Uterus (tissue), 4 donors: Measurements from ENCODE around the gene CNDP2. TPM values are rescaled to one million over a fixed set of nuclear protein-coding genes. Genes with fewer than 3 reads are reported as not detected.

Experiments
- DNase-seq, 2 donors: peaks; one replicate each; pipeline ENCODE4 v3.0.0-alpha.2; 2019 to 2020
- H3K27ac ChIP-seq, 2 donors: fragments of 200-600 bp; sonication (generic); 1 replicate in 1 of 2; 2 replicates in 1 of 2; pipeline ENCODE4 v1.5.1; 2016 to 2018
- H3K27me3 ChIP-seq, 2 donors: fragments of 200-600 bp; sonication (generic); one replicate each; pipeline ENCODE4 v1.5.1; 2018 to 2019; ENCODE audit warnings: control low read depth in 1 of 2
- H3K36me3 ChIP-seq, 2 donors: fragments of 200-600 bp; sonication (generic); one replicate each; pipeline ENCODE4 v1.5.1; 2019; ENCODE audit warnings: control low read depth in 1 of 2
- H3K4me1 ChIP-seq, 2 donors: fragments of 200-600 bp; sonication (generic); one replicate each; pipeline ENCODE4 v1.5.1; 2018 to 2019; ENCODE audit warnings: control low read depth in 1 of 2
- H3K4me3 ChIP-seq, 2 donors: fragments of 200-600 bp; sonication (generic); 1 replicate in 1 of 2; 2 replicates in 1 of 2; pipeline ENCODE4 v1.5.1; 2018 to 2019; ENCODE audit warnings: mild to moderate bottlenecking in 1 of 2
- H3K9me3 ChIP-seq, 2 donors: fragments of 200-600 bp; sonication (generic); one replicate each; pipeline ENCODE4 v1.5.1; 2019; ENCODE audit warnings: control low read depth in 1 of 2
- POLR2A ChIP-seq, 2 donors: fragments of 450-650 bp; IDR thresholded peaks; one replicate each; pipeline ENCODE4 v1.6.1; 2016; ENCODE audit warnings: antibody characterized with exemption in 2 of 2, mild to moderate bottlenecking in 1 of 2, moderate library complexity in 1 of 2
- intact Hi-C: fragments of 100-400 bp; cut with DNase I; formaldehyde crosslinking; loops from one replicate; pipeline ENCODE4 v1.15.1; 2023; ENCODE audit warnings: low total_unique reads
- total RNA-seq, 4 donors: library from RNA; depleted of rRNA in 3 of 4; stranded (reverse); fragments of >200 nt in 3 of 4; gene quantifications; one replicate each; pipeline versions ENCODE4 v1.1.0 to v1.2.4, GENCODE V29; 2014 to 2023
- TF ChIP-seq, protein P1 (sequence below), 4 experiments: fragments of 200-600 bp in 2 of 4; fragments of 450-650 bp in 2 of 4; sonication (generic) in 2 of 4; IDR thresholded peaks; one replicate each; pipeline ENCODE4 v1.5.1; 2016 to 2019; ENCODE audit warnings: antibody characterized with exemption in 4 of 4, mild to moderate bottlenecking in 2 of 4, moderate library complexity in 1 of 4
- donor health status: DM: yes; HTN: yes; CAD: no.

Gene CNDP2
- total RNA-seq, 4 donors from 2014 or later, result 56.2 to 149 (median 110) TPM

DNA sequence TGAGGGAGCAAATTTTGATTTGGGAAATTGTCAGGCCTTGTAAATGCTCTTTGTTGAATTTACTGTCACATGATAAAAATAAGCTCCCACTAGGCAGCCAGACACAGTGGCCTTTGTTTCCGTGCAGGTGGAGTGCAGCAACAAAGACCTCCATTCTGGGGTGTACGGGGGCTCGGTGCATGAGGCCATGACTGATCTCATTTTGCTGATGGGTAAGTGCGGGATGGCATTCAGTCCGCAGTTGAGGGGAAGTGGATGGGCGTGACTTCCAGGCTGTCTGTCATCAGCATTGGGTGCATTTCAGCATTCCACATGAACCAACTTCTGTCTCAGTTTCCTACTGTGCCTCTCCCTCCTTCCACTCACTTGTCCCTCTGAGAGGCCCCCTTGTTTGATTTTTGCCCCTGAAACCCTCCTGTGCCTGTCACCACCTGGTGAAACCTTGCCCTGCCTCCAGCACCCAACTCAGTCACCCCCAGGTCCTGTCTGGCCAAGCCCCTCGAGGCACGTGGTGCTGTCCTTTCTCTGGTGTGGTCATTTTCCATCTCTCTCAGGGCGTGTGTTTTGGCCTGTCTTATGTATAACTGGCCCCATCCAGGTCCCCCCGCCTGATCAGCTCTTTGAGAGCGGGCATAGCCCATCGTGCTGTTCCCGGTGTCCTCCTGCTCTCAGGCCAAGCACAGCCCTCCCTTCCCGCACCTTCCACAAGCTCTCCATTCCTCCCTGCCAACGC lies 16.3 kb downstream of the CNDP2 start:
- DNase-seq, result no peak
- TF ChIP-seq, protein P1, sequence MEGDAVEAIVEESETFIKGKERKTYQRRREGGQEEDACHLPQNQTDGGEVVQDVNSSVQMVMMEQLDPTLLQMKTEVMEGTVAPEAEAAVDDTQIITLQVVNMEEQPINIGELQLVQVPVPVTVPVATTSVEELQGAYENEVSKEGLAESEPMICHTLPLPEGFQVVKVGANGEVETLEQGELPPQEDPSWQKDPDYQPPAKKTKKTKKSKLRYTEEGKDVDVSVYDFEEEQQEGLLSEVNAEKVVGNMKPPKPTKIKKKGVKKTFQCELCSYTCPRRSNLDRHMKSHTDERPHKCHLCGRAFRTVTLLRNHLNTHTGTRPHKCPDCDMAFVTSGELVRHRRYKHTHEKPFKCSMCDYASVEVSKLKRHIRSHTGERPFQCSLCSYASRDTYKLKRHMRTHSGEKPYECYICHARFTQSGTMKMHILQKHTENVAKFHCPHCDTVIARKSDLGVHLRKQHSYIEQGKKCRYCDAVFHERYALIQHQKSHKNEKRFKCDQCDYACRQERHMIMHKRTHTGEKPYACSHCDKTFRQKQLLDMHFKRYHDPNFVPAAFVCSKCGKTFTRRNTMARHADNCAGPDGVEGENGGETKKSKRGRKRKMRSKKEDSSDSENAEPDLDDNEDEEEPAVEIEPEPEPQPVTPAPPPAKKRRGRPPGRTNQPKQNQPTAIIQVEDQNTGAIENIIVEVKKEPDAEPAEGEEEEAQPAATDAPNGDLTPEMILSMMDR (IDR thresholded peaks at IDR 0.05), result no peak
- H3K27me3 ChIP-seq, result no peaks in the 10 kb centered on the region
- no peak overlapping the region for H3K4me3 ChIP-seq
- H3K36me3 ChIP-seq, result no peaks in the 10 kb centered on the region
- no peak overlapping the region for H3K27ac ChIP-seq
- H3K4me1 ChIP-seq, result no peaks in the 10 kb centered on the region
- no peaks in the 10 kb centered on the region for H3K9me3 ChIP-seq
- intact Hi-C loops, result no loop called here

GRCh38 chr18:74513149-74513882 lies 17.2 kb downstream of the CNDP2 start:
- Histone ChIP-seq H3K36me3 (no peaks in the 10 kb centered on the region), H3K27ac (no peak overlapping the region), H3K4me1 (no peaks in the 10 kb centered on the region), H3K9me3 (no peaks in the 10 kb centered on the region), H3K4me3 (no peak overlapping the region), H3K27me3 (no peaks in the 10 kb centered on the region)
- no peak for TF ChIP-seq POLR2A (IDR thresholded peaks at IDR 0.05)
- no peak for DNase-seq
- intact Hi-C loops, result no loop called here

- Histone ChIP-seq H3K27me3 (no peaks in the 10 kb centered on the region), H3K4me1 (no peaks in the 10 kb centered on the region), H3K36me3 (no peaks in the 10 kb centered on the region), H3K4me3 (no peak overlapping the region), H3K27ac (no peak overlapping the region), H3K9me3 (no peaks in the 10 kb centered on the region)
- intact Hi-C loops, result no loop called here
- no peak for DNase-seq
- TF ChIP-seq, protein P1 (IDR thresholded peaks at IDR 0.05), result no peak
- TF ChIP-seq POLR2A (IDR thresholded peaks at IDR 0.05), result no peak
Observed at GRCh38 chr18:74513883-74514205, 17.7 kb downstream of the CNDP2 start.

GRCh38 chr18:74514860-74515495 lies 18.8 kb downstream of the CNDP2 start:
- no peak for DNase-seq
- intact Hi-C loops, result no loop called here
- H3K27ac ChIP-seq, result no peak overlapping the region
- H3K27me3 ChIP-seq, result no peaks in the 10 kb centered on the region
- no peaks in the 10 kb centered on the region for H3K4me1 ChIP-seq
- H3K9me3 ChIP-seq, result no peaks in the 10 kb centered on the region
- H3K4me3 ChIP-seq, result no peak overlapping the region
- no peak for TF ChIP-seq POLR2A (IDR thresholded peaks at IDR 0.05)
- TF ChIP-seq, protein P1 (IDR thresholded peaks at IDR 0.05), result no peak
- no peaks in the 10 kb centered on the region for H3K36me3 ChIP-seq

DNA sequence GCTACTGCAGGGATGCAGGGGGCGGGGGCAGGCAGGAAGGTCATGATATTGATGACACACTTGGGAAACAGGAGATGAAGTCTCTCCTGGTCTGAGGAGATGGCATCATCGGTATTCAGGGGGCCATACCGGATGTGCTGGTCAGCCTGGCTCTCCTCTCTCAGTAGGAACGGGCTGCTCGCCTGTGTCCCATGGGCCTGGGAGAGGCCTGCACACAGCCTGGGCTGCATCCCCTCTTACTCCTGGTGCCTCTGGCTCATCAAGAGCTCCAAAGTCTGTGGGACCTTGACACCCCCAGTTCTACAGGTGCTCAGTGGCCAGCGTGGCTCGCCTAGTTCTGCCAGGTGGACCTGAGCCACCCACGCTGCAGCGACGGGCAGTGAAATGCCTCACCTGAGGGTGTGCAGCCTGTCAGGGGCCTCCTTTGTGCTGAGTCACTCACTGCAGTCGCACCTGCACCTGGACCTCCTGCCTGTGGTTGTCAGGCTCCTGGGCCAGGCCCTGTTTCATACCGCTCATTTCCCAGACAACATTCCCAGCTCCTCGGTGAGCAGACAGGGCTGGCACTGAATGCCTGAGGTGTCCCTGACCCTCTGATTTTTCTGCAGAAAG lies 19.6 kb downstream of the CNDP2 start:
- intact Hi-C loops, result no loop called here

More for the DNA sequence above, 19.6 kb downstream of the CNDP2 start:
- TF ChIP-seq POLR2A (IDR thresholded peaks at IDR 0.05), result no peak
- TF ChIP-seq, protein P1 (IDR thresholded peaks at IDR 0.05), result no peak
- H3K36me3 ChIP-seq, result no peaks in the 10 kb centered on the region
- H3K27me3 ChIP-seq, result no peaks in the 10 kb centered on the region
- no peak for DNase-seq
- H3K9me3 ChIP-seq, result no peaks in the 10 kb centered on the region
- H3K4me1 ChIP-seq, result no peaks in the 10 kb centered on the region
- no peak overlapping the region for H3K27ac ChIP-seq
- no peak overlapping the region for H3K4me3 ChIP-seq
